CD4-positive, alpha-beta T cell treated with Interleukin-15 for 4 hours (primary cell): ENCODE results near the gene ZNF724.
"Not testable (repeated sequence)": the region's sequence is repeated elsewhere in the genome, so short reads cannot be mapped to it uniquely, and the experiment has no call there.

Experiments used
- DNase-seq: peaks from one replicate; pipeline ENCODE4 v3.0.0-alpha.2; 2020; ENCODE audit warnings: low spot score

The ZNF724 gene

GRCh38 chr19:23249911-23250649 lies at the start of gene ZNF724:
TSS of gene ZNF724 (minus strand) at chr19:23250394. CDS start at chr19:23250242, 152 bp downstream.
- peak; percentile 92 for DNase-seq

GRCh38 chr19:23294141-23294540 lies 43.9 kb upstream of the ZNF724 start:
- no peak for DNase-seq

- DNase-seq = not testable (repeated sequence)
Measured at GRCh38 chr19:23289966-23290365, 39.8 kb upstream of the ZNF724 start.

- no peak for DNase-seq
Measured at GRCh38 chr19:23287620-23288019, 37.4 kb upstream of the ZNF724 start.

- DNase-seq = no peak
Measured at GRCh38 chr19:23286477-23286876, 36.3 kb upstream of the ZNF724 start.

- DNase-seq = no peak
Measured at GRCh38 chr19:23285948-23286347, 35.8 kb upstream of the ZNF724 start.

GRCh38 chr19:23285326-23285725 lies 35.1 kb upstream of the ZNF724 start:
- not testable (repeated sequence) for DNase-seq

GRCh38 chr19:23283925-23284324 lies 33.7 kb upstream of the ZNF724 start:
- DNase-seq = peak; percentile 65

- DNase-seq = no peak
Measured at GRCh38 chr19:23281663-23282276, 31.6 kb upstream of the ZNF724 start.

- not testable (repeated sequence) for DNase-seq
Measured at GRCh38 chr19:23278118-23278517, 27.9 kb upstream of the ZNF724 start.

- peak; percentile 91 for DNase-seq
Measured at GRCh38 chr19:23273590-23274412, 23.6 kb upstream of the ZNF724 start.

- DNase-seq = peak; percentile 31
Measured at GRCh38 chr19:23273022-23273589, 22.9 kb upstream of the ZNF724 start.

GRCh38 chr19:23263870-23264590 lies 13.8 kb upstream of the ZNF724 start:
- DNase-seq = no peak

GRCh38 chr19:23263396-23263795 lies 13.2 kb upstream of the ZNF724 start:
- no peak for DNase-seq

GRCh38 chr19:23262920-23263319 lies 12.7 kb upstream of the ZNF724 start:
- no peak for DNase-seq

GRCh38 chr19:23261496-23262020 lies 11.4 kb upstream of the ZNF724 start:
- no peak for DNase-seq

- no peak for DNase-seq
Measured at GRCh38 chr19:23260956-23261355, 10.8 kb upstream of the ZNF724 start.

GRCh38 chr19:23259961-23260360 lies 9.8 kb upstream of the ZNF724 start:
- no peak for DNase-seq

- DNase-seq = no peak
Measured at GRCh38 chr19:23255700-23256099, 5.5 kb upstream of the ZNF724 start.

GRCh38 chr19:23254141-23254910 lies 4.1 kb upstream of the ZNF724 start:
- DNase-seq = no peak

- not testable (repeated sequence) for DNase-seq
Measured at GRCh38 chr19:23253256-23253655, 3.1 kb upstream of the ZNF724 start.
